NOMO-1 (cell line): ENCODE measurements around the gene COPB2.
"Not testable (repeated sequence)": the region's sequence is repeated elsewhere in the genome, so short reads cannot be mapped to it uniquely, and the experiment has no call there.

ENCODE experiments used
- DNase-seq, 2 experiments: peaks; one replicate each; lab custom pipeline; 2025; ENCODE audit not compliant: unreplicated experiment in 2 of 2; lab: John Stamatoyannopoulos, UW

The COPB2 gene

GRCh38 chr3:139380575-139380974, 8.9 kb downstream of the COPB2 start:
- no peak for DNase-seq

GRCh38 chr3:139378587-139379241, 10.7 kb downstream of the COPB2 start:
- DNase-seq = no peak

GRCh38 chr3:139377378-139377777, 12.1 kb downstream of the COPB2 start:
- no peak for DNase-seq

GRCh38 chr3:139374099-139374498, 15.3 kb downstream of the COPB2 start:
- no peak for DNase-seq

GRCh38 chr3:139364549-139364948, 24.9 kb downstream of the COPB2 start:
- DNase-seq = no peak

- DNase-seq = no peak
These were observed 28.2 kb downstream of the COPB2 start for GRCh38 chr3:139361276-139361675.

- DNase-seq = no peak
These were observed 30.4 kb downstream of the COPB2 start for GRCh38 chr3:139358841-139359562.

- DNase-seq = no peak
These were observed 31.5 kb downstream of the COPB2 start for GRCh38 chr3:139357899-139358298.

GRCh38 chr3:139355891-139356290, 33.6 kb downstream of the COPB2 start:
- DNase-seq = no peak

- no peak for DNase-seq
These were observed 34.0 kb downstream of the COPB2 start for GRCh38 chr3:139355476-139355875.

GRCh38 chr3:139354661-139355060, 34.8 kb downstream of the COPB2 start:
- DNase-seq = no peak

- peak in 1 of 2 experiments; percentile 22 for DNase-seq
These were observed 35.4 kb downstream of the COPB2 start for GRCh38 chr3:139353920-139354556.

- no peak for DNase-seq
These were observed 42.7 kb downstream of the COPB2 start for GRCh38 chr3:139346771-139347170.

GRCh38 chr3:139343895-139344856, 45.3 kb downstream of the COPB2 start, which contains the start of gene MRPS22:
Gene MRPS22 (plus strand): TSS chr3:139344020. CDS start chr3:139344027, 7 bp downstream.
- DNase-seq = peak; percentile 98

- no peak for DNase-seq
These were observed 47.4 kb downstream of the COPB2 start for GRCh38 chr3:139342054-139342453.

- no peak for DNase-seq
These were observed 48.7 kb downstream of the COPB2 start for GRCh38 chr3:139340784-139341183.

- no peak for DNase-seq
These were observed 50.1 kb downstream of the COPB2 start for GRCh38 chr3:139339219-139339906.

GRCh38 chr3:139338405-139338804, 51.0 kb downstream of the COPB2 start:
- no peak for DNase-seq

GRCh38 chr3:139334675-139335074, 54.8 kb downstream of the COPB2 start:
- not testable (repeated sequence) for DNase-seq

GRCh38 chr3:139332092-139332491, 57.4 kb downstream of the COPB2 start:
- no peak for DNase-seq
